ENCODE measurements around the gene ZNF827. TPM values are rescaled to one million over a fixed set of nuclear protein-coding genes. Genes with fewer than 3 reads are reported as not detected.

The ZNF827 gene
- total RNA-seq, 1 donor from 2014 or later = 17.0 TPM

GRCh38 chr4:145898926-145899531 lies 39.6 kb downstream of the ZNF827 start:
- intact Hi-C loops (cut with micrococcal nuclease) = no loop called here

- intact Hi-C loops (cut with micrococcal nuclease) = no loop called here
These were observed 40.2 kb downstream of the ZNF827 start for GRCh38 chr4:145898466-145898865.

GRCh38 chr4:145895056-145895455 lies 43.6 kb downstream of the ZNF827 start:
- intact Hi-C loops (cut with micrococcal nuclease) = no loop called here

GRCh38 chr4:145891958-145892357 lies 46.7 kb downstream of the ZNF827 start:
- intact Hi-C loops (cut with micrococcal nuclease) = no loop called here

- intact Hi-C loops (cut with micrococcal nuclease) = no loop called here
These were observed 47.9 kb downstream of the ZNF827 start for GRCh38 chr4:145890689-145891088.

- intact Hi-C loops (cut with micrococcal nuclease) = no loop called here
These were observed 50.2 kb downstream of the ZNF827 start for GRCh38 chr4:145888393-145888792.

- intact Hi-C loops (cut with micrococcal nuclease) = no loop called here
These were observed 51.2 kb downstream of the ZNF827 start for GRCh38 chr4:145887241-145887991.

GRCh38 chr4:145886871-145887240 lies 51.8 kb downstream of the ZNF827 start:
- intact Hi-C loops (cut with micrococcal nuclease) = no loop called here

- intact Hi-C loops (cut with micrococcal nuclease) = no loop called here
These were observed 53.0 kb downstream of the ZNF827 start for GRCh38 chr4:145885666-145886065.

GRCh38 chr4:145884775-145885174 lies 53.8 kb downstream of the ZNF827 start:
- intact Hi-C loops (cut with micrococcal nuclease) = no loop called here

GRCh38 chr4:145883101-145883694 lies 55.4 kb downstream of the ZNF827 start:
- intact Hi-C loops (cut with micrococcal nuclease) = no loop called here

- intact Hi-C loops (cut with micrococcal nuclease) = no loop called here
These were observed 56.0 kb downstream of the ZNF827 start for GRCh38 chr4:145882604-145883003.

- intact Hi-C loops (cut with micrococcal nuclease) = no loop called here
These were observed 56.6 kb downstream of the ZNF827 start for GRCh38 chr4:145881989-145882388.

- intact Hi-C loops (cut with micrococcal nuclease) = no loop called here
These were observed 57.0 kb downstream of the ZNF827 start for GRCh38 chr4:145881576-145881975.

GRCh38 chr4:145880355-145880960 lies 58.2 kb downstream of the ZNF827 start:
- intact Hi-C loops (cut with micrococcal nuclease) = no loop called here

GRCh38 chr4:145879598-145879997 lies 59.0 kb downstream of the ZNF827 start:
- intact Hi-C loops (cut with micrococcal nuclease) = no loop called here

- intact Hi-C loops (cut with micrococcal nuclease) = no loop called here
These were observed 59.9 kb downstream of the ZNF827 start for GRCh38 chr4:145878501-145879435.

- intact Hi-C loops (cut with micrococcal nuclease) = no loop called here
These were observed 62.0 kb downstream of the ZNF827 start for GRCh38 chr4:145876531-145877180.

- intact Hi-C loops (cut with micrococcal nuclease) = no loop called here
These were observed 64.7 kb downstream of the ZNF827 start for GRCh38 chr4:145873901-145874300.

GRCh38 chr4:145871209-145871608 lies 67.4 kb downstream of the ZNF827 start:
- intact Hi-C loops (cut with micrococcal nuclease) = no loop called here
